GM21717 (cell line): ENCODE measurements around the gene ZNF672.
"Not testable (repeated sequence)": the region's sequence is repeated elsewhere in the genome, so short reads cannot be mapped to it uniquely, and the experiment has no call there.

Experiments used
- ATAC-seq: cut with Tn5 transposase; IDR thresholded peaks from one replicate; pipeline ENCODE4 v1.9.1; 2021; ENCODE audit warnings: mild to moderate bottlenecking, moderate library complexity; ENCODE audit not compliant: unreplicated experiment

Gene ZNF672

DNA sequence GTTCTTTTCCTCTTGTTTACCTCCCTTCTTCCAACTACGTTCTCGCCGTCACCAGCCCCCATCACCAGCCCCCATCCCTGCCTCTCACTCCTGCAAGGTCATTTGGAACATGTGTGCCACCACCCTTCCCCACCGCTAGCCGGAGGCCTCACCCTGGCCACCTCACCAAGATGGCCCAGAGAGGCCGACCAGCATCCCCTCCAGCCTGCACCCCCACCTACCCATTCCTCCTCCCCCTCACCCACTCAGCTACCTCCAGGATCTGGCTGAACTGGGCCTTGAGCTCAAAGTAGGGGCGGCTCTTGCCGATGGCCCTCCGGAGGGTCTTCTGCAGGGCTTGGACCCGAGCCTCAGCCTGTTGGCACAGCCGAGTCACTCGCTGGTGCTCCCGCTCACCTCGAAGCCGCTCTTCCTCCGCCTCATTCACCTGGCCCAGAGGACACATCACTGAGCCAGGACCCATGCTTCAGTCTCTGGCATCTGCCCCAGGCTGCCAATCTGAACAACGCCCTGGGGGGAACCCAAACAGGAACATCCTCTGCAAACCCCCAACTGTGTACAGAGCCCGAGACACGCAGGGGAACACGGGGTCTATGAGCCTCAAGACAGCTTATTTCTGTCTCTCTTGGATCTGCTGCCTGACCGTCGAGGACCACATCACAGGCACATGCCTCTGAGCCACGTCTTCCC, 25.1 kb upstream of the ZNF672 start:
- no peak for ATAC-seq

DNA sequence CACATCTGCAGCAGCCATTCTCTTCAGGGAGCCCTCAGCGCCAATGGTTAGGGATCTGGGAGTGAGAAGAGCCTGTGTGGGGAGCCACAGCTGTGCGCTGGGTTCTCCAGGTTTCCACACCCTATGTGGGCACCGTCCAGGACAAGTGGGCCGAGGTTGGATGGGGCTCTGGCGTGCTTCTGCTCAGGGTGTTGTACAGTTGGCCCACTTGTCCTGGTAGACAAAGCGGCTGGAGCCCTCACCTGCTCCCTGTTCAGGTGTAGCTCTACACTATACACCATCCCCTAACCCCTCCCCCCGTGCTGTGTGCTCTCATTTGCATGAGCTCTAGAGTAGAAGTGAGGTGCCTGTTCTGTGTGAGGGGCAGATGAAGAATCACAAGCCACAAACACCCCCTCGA, 24.5 kb upstream of the ZNF672 start:
- ATAC-seq = no peak

DNA sequence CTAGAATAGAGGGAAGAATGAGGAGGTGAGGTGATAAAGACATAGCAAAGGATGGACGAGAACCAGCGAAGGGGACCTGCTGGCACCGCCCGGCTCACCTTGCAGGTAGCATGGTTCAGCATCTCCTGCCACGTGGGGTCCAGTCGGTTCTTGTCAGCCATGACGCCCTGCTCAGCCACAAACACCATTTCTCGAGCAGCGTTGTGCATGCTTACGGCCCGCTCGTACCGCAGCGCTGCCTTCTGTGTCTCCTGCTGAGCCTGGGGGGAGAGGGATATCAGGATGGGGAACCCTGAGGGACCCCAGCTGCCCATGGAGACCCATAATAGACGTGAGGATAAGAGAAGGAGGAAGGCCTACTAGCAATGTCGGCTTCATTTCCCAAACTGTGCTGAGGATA, 23.7 kb upstream of the ZNF672 start:
- ATAC-seq = no peak

DNA sequence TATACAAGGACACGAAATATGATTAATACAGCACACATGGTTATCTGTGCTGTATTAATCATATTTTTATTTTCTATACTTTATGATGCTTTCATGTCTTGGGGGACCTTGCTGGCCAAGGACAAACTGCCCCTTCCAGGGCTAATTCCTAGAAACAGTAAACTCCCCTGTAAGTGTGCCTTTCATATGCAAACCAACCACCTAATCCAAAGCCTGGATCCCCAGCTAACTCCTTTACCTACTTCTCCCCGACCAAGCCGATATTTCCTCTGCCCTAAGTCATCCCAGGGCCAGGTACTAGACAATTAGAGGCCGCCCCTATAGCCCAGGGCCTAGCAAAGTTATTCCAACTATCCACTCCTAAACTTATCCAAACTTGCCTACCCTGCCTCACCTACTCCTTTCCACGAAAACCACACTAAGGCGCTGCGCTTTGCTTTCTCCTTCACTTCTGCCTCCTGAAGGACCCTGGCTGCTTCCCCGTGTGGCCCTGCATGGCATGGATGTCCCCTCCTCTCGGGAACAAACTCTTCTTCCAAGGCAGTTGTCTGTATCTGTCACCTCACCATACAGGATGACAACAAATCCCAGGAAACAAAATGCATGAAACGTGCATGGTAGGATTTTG, 22.5 kb upstream of the ZNF672 start:
- no peak for ATAC-seq

DNA sequence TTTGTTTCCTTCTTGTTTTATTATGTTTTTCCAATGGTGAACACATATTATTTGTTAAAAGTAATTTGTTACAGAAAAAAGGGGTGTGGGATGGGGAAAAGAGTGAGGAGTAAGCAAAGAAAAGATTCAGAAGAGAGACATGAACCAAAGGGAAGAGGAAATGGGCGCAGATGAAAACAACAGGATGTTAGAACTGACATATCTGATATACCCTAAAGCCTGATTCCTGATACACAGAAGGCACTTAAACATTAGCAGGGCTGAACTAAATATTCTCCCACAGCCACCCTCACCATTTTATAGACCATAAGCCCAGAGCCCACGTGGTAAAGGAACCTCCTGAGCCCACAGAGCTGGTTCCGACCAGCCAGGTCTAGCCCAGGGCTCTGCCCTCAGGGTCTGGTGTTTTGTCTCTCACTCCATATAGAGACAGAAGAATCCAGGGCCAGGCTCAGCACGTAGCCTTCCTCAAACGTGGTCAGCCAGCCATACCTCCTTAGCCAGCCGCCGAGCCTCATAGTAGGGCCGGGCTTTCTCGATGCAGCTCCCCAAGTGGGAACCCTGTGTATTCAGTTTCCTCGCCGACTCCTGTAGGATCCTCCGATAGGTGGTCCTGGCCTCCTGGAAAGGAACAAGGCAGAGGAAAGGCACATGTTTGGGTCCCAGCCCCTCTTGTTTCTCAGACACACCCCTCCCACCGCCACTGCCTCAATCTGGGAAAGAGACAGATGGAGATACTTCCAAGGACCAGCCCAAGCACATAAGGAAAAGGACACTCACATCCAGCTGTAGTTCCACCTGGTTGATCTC, 21.8 kb upstream of the ZNF672 start:
- ATAC-seq = no peak

DNA sequence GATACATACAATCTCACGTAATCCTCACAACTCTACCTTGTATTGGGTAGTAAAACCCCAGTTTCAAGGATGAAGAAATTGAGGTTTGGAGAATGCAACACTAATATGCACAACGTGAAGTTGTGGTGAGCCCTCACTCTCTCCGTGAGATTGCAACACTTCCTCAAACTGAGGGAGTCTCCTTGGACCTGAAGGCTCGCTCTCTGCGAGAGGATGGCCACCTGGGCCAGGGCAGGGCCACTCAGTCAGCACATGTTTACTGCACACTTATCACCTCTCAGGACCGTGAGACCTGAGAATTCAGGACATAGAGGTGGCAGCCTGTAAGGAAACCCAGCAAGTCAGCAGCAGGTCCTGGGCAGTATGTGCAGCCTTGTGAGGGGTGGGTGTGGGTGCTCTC, 21.0 kb upstream of the ZNF672 start:
- ATAC-seq = no peak

DNA sequence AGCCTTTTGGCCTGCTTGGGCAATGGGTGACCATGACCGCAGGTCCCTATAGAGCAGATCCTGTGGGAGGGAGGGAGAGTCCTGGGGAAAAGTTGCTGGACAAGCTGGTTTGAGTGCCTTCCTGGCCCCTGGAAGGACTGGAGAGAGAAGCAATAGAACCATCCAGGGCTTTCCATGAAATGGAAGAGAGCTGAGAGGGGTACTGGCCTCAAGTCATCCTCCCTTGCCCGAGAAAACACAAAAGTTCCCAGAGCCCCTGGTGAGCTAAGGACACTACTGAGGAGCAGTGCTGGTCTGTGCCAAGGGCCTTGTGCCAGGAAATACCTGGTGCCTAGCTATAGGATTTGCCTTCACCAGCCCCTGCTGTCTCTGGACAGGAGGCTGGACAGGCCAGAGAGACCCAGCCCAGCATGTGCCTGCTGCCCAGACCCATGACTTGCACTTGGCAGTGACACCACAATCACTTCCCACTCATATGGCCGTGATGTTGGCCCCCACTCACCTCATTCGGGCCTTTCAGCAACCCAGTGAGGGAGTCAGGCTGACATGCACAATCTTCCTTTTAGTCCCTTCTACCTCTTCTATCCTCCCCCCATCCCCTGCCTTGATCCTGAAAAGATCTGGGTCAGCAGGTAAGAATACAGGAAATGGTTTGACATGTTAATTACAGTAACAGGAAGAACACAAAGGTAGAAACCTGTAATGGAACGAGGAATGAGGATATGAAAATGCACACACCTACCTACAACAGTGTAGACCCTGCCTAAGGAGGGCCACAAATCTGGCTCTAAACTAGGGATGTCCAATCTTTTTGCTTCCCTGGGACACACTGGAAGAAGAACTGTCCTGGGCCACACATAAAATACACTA, 19.3 kb upstream of the ZNF672 start:
- no peak for ATAC-seq

DNA sequence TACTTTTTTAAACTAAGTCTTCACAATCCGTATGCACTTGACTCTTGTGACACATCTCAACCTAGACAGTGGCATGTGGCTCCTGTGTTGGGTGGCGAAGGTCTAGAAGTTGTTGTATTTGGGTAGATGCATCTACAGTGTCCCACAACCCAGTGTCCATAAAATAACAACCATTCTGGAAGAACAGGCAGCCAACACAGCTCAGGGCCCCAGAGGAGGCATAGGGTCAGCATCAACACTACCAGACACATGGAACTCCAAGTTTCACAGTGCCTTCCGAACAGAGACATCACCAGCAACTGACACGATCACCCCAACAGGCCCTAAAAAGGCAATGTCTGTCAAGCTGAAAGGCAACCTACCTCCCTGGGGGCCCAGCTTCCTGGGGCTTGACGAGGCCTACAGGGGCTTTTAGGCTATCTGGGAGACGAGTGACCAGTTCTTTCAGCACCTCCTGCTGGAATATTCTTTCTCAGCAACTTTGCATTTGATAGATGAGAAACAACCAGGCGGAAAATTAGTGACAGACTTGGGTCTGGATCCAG, 17.9 kb upstream of the ZNF672 start:
- ATAC-seq = no peak

DNA sequence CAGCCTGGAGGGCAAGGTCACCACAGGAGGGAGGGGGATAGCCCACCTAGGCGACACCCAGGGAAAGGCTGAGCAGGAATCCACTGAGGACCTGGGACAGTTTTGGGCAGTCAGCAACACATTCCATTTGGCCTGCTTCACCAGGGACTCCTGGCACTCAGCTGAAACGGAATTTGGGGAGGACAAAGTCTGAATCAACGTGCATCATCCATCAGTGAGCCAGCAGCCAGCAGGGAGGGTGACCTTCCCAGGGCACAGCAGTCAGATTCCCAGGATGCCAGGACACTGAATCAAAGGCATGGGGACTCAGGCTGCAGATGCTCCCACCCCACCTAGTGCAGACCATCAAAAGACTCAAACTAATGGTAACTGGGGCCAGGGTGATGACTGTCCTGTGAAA, 16.9 kb upstream of the ZNF672 start:
- ATAC-seq = no peak

DNA sequence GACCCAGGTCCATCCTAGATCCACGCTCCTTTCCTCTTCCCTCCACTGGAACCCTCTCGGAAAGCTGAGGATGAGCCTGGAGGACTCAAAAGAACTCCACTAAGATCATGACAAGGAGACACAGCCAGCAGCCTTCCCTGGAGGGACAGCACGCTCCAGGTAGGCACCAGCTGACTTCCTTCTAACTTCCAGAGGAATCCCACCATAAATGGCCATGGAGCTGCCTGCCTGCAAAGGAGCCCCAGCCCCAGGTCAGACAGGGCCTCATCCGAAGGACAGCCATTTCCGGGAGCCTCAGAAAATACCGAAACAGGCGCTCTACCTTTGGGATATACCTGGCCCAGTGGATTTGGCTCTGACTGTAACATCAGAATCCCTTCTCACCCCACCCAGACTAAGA, 16.4 kb upstream of the ZNF672 start:
- ATAC-seq = no peak

DNA sequence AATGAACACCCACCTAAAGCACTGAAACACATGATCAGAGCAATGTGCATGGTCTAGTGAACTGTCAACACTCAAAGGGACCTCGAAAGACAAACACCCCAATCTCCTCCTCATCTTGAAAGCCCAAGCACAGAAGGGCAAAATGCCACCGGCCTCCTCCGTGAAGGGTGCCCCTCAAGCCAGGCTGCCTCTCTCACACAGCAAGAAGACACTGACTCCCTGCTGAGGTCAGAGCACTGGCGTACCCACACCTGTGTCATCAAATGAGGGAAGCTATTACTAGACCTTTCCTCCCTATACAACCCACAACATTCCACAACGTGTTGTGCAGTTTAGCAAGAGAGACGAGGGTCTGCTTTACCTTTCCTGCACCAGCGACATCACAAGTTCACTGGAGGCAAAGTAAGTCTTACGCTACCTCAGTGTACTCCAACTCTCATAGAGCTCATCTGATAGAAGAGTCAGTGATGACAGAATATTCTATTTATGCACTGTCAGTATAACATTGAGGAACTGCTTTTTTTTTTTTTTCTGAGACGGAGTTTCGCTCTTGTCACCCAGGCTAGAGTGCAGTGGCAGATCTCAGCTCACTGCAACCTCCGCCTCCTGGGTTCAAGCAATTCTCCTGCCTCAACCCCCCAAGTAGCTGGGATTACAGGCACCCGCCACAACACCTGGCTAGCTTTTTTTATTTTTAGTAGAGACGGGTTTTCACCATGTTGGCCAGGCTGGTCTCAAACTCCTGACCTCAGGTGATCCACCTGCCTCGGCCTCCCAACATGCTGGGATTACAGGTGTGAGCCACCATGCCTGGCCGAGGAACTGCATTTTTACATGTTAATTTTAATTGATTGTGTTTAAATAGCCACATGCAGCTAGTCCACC, 15.6 kb upstream of the ZNF672 start:
- no peak for ATAC-seq

DNA sequence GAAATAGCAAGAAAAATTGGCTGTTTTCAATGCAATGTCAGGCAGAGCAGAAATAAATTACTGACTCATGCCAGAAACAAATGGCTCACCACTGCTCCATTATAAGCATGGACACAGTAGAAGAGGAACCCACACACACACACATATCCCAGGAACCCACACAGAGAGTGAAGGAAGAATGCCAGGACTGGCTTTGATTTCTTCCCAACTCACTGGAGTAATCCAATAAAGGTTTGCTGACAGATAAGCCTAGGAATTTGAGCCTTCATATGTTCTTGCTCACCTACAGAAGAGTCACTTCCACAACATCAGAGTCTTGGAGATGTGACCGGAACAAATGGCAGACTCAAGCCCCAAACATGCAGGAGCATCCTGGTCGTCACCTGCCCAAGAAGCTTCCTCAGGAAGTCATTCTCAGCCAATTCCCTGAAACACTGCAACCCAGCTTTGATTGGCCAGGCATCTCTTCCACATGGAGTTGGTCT, 14.5 kb upstream of the ZNF672 start:
- no peak for ATAC-seq

DNA sequence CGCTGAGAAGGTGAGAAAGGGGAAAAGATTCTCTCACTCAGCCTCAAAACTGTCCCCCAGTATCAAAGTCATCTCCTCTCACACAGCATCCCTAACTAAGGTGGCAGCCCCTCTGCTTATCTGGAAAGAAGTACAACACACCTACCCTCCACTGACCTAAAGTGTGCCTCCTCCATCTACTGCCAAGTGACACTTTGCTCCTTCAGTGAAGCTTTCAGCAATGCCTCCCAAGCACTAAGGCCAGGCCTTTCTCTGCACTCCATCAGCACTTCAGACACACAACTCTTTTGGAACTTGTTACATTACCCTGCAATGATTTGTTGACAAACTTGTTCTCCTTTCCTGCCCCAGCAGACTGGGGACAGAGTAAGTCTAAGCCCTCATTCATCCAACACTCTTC, 13.7 kb upstream of the ZNF672 start:
- no peak for ATAC-seq

DNA sequence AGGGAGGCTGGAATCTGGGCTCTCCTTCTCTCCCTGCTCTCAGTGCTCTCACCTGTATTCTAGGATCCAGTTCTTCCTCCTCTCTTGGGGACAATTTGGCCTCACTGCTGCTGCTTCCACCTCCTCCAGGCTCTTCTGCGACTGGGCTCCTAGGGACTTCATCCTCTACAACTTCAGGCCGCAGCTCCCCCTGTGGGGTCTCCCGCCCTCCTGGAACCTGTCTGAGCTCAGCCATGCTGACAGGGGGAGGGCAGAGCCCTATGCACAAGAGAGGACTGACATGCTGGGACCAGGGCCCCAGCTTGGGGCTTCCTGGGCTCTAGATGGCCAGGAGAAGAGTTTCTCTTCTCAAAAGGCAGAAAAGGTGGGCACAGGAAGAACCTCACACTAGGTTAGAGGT, 13.3 kb upstream of the ZNF672 start:
- no peak for ATAC-seq

DNA sequence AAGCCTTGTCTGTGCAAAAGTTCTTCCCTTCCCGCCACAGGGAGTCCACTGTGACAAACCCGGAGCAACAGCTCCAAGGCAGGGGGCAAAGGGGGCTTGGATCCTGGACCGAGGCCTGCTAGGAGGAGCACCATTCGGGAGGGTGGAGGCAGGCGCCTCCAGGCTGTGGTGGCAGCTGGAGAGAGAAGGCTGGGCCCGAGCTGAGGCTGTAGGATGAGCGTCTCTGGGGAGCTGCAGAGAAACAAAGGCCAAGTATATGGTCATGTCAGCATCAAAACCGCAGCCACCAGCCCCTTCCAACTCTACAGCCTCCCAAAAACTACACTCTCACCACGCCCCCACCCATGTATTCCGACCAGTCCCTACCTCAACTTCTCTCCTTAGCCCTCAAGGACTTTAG, 12.9 kb upstream of the ZNF672 start:
- no peak for ATAC-seq

DNA sequence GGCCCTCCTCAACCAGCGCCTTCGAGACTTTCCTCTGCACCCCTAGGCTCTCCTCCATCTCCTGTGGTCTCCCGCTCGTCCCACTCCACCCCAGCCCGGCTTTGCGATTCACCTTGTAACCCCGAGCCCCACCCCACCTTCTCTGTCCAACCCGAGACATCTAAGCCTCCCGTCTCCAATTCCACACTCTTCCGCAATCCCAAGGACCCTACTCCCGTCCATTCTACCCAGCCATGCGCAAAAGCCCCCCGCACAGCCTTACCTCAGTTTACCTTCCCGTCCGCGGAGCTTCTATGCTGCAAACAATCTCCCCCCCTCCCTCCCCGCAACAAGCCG, 12.5 kb upstream of the ZNF672 start:
- ATAC-seq = peak; percentile 15

DNA sequence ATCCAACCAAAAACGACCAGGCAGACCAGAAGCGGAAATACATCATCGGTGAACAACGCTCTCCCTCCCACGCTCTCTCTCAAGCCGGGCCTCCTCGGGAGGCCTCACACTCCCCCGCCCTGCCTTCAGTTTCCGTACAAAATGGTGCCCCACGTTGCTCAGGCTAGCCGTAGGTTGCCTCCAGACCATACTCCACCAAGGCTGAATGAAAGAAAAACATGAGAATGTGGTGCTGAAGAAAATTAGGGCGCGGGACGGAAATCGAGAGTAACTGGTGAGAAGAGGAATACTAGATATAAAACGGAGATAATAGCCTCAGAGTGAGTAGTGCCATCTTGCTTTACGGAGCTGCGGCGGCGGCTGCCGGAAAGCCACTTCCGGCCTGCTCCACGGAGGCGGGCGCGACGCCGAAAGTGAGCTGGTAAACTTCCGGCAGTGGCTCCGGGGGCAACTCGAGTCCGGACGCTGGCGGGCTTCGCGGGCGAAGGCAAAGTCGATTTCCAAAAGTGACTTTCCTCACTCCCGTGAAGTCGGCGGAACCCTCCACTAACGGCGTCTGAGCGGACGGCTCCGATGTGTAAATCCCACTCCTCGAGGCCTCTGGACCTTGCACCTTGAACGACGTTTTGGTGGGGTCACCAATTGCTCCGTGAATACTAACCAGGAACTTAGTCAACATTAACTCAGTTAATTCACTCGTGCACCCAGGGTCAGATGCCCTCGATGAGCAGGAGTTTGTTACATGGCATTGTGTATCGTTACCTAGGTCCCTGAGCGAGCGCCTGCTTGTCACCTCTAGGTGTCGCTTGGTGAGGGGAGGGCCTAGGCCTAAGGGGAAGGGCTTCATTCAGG, 11.9 kb upstream of the ZNF672 start, which contains the start of gene SH3BP5L:
Gene SH3BP5L (minus strand): TSS at position 7 of the 852 bp plus-strand sequence. CDS start 980 bp downstream, outside the sequence.
- peak; percentile 91 for ATAC-seq

DNA sequence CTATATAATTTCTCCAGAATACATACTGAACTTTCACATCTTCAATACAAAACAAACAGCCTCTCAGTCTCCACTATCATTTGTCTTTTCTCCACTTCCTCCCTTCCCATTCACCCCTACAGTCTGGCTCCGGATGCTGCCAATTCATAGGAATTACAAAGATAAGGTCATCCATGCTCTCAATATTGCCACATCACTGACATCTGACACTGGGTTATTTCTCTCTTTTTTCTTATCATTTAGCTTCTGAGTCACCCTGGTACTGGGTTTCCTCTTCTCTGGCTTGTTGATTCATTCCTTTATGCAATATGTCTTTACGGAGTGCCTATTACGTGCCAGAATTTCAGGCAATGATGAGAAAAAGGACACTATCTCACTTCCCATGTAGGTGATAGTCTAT, 9.2 kb upstream of the ZNF672 start:
- no peak for ATAC-seq

DNA sequence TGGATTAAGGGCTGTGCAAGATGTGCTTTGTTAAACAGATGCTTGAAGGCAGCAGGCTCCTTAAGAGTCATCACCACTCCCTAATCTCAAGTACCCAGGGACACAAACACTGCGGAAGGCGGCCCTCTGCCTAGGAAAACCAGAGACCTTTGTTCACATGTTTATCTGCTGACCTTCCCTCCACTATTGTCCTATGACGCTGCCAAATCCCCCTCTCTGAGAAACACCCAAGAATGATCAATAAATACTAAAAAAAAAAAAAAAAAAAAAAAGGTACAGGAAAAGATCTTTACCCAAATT, 7.4 kb upstream of the ZNF672 start:
- not testable (repeated sequence) for ATAC-seq
